ENCODE measurements around the gene NRN1. TPM values are rescaled to one million over a fixed set of nuclear protein-coding genes. Genes with fewer than 3 reads are reported as not detected.

NRN1 gene
- total and polyA plus RNA-seq, 2 experiments from 2014 or later = 0.26 to 0.92 TPM

- no peak for TF ChIP-seq CTCF (IDR thresholded peaks at IDR 0.05; ENCODE audit: low read depth, low read length)
- no peak for DNase-seq (ENCODE audit: low read depth in 1 of 2, low spot score in 1 of 2)
- no peaks in the 10 kb centered on the region for H3K9me3 ChIP-seq (ENCODE audit: low read depth)
- H3K4me3 ChIP-seq = peak overlapping the region; percentile 52
- H3K27me3 ChIP-seq = peaks cover 58% of the 10 kb centered on the region
- peaks cover 17% of the 10 kb centered on the region for H3K4me1 ChIP-seq (ENCODE audit: low read depth)
- no peak overlapping the region for H3K27ac ChIP-seq
- no peaks in the 10 kb centered on the region for H3K36me3 ChIP-seq
Measured at GRCh38 chr6:6008089-6008647, 1.4 kb upstream of the NRN1 start.

- Histone ChIP-seq H3K27me3 (peaks cover 64% of the 10 kb centered on the region), H3K4me1 (ENCODE audit: low read depth) (peaks cover 17% of the 10 kb centered on the region), H3K9me3 (ENCODE audit: low read depth) (no peaks in the 10 kb centered on the region), H3K27ac (no peak overlapping the region), H3K36me3 (no peaks in the 10 kb centered on the region), H3K4me3 (peak overlapping the region; percentile 52)
- DNase-seq (ENCODE audit: low read depth in 1 of 2, low spot score in 1 of 2) = peak in 1 of 2 donors; percentile 50
- no peak for TF ChIP-seq CTCF (IDR thresholded peaks at IDR 0.05; ENCODE audit: low read depth, low read length)
Measured at GRCh38 chr6:6007366-6008088, 802 bp upstream of the NRN1 start.

GRCh38 chr6:6006006-6006427, 708 bp downstream of the NRN1 start:
- no peaks in the 10 kb centered on the region for H3K9me3 ChIP-seq (ENCODE audit: low read depth)
- H3K27ac ChIP-seq = no peak overlapping the region
- no peaks in the 10 kb centered on the region for H3K36me3 ChIP-seq
- H3K27me3 ChIP-seq = peaks cover 76% of the 10 kb centered on the region
- H3K4me3 ChIP-seq = peak overlapping the region; percentile 52
- TF ChIP-seq CTCF (IDR thresholded peaks at IDR 0.05; ENCODE audit: low read depth, low read length) = no peak
- no peak for DNase-seq (ENCODE audit: low read depth in 1 of 2, low spot score in 1 of 2)
- peaks cover 17% of the 10 kb centered on the region for H3K4me1 ChIP-seq (ENCODE audit: low read depth)

- Histone ChIP-seq H3K36me3 (no peaks in the 10 kb centered on the region), H3K4me3 (no peak overlapping the region), H3K27me3 (peaks cover 82% of the 10 kb centered on the region), H3K4me1 (ENCODE audit: low read depth) (peaks cover 17% of the 10 kb centered on the region), H3K9me3 (ENCODE audit: low read depth) (no peaks in the 10 kb centered on the region), H3K27ac (no peak overlapping the region)
- no peak for DNase-seq (ENCODE audit: low read depth in 1 of 2, low spot score in 1 of 2)
- TF ChIP-seq CTCF (IDR thresholded peaks at IDR 0.05; ENCODE audit: low read depth, low read length) = no peak
Measured at GRCh38 chr6:6005051-6006005, 1.4 kb downstream of the NRN1 start.

- Histone ChIP-seq H3K4me1 (ENCODE audit: low read depth) (peaks cover 17% of the 10 kb centered on the region), H3K4me3 (no peak overlapping the region)
- TF ChIP-seq CTCF (IDR thresholded peaks at IDR 0.05; ENCODE audit: low read depth, low read length) = no peak
Measured at GRCh38 chr6:6004390-6004995, 2.2 kb downstream of the NRN1 start.

More at GRCh38 chr6:6004390-6004995, 2.2 kb downstream of the NRN1 start:
- Histone ChIP-seq H3K27ac (no peak overlapping the region), H3K36me3 (no peaks in the 10 kb centered on the region), H3K9me3 (ENCODE audit: low read depth) (no peaks in the 10 kb centered on the region), H3K27me3 (peaks cover 90% of the 10 kb centered on the region)
- no peak for DNase-seq (ENCODE audit: low read depth in 1 of 2, low spot score in 1 of 2)

Data from cardiac muscle cell (in vitro differentiated cells and primary cell).